Islet precursor cell (in vitro differentiated cells): ENCODE results near the gene PPIL1.
"Not testable (repeated sequence)": the region's sequence is repeated elsewhere in the genome, so short reads cannot be mapped to it uniquely, and the experiment has no call there.

Experiments used
- DNase-seq: peaks from one replicate; pipeline ENCODE4 v3.0.0-alpha.2; 2018

Gene PPIL1

GRCh38 chr6:36874443-36875249, at the start of gene PPIL1:
PPIL1 (minus strand) TSS chr6:36874803; CDS start chr6:36874772, 31 bp downstream.
- DNase-seq, result peak; percentile 90

DNA sequence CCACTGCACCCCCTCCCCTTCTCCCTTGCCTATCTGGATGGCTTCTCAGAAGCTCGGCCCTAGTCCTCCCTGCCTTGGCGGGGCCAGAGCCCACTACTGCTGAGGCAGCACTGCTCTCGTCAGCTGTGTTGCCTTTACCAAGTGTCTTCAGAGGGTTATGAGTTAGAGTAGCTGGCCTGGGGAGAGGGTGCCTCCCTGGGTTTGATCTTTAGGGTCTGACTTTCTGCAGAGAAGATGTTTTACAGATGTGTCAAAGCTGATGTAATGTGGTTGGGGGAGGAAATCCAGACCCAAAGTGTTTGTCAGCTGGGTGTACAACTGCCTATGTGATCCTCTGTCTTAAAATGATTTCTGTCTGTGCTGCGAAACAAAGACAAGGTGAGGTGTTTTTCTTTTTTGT, 49.5 kb upstream of the PPIL1 start:
- peak; percentile 61 for DNase-seq

DNA sequence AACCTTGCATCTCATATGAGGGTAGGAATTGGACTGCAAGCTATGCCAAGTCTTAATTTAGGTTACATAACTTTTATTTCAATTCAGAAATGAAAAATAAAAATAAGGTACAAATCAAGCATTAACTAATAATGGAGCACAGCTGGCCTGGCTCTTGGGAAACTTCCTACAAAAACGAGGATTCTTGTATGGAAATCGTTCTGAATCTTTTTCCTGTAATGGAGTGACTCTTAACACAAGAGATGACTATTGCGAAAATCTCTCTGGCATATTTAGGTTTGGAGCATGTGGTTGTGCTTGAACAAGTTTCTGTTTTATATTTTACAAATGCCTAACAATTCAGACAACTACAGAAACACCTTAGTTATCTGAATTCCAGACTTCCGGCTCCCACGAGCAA, 45.9 kb upstream of the PPIL1 start:
- DNase-seq, result peak; percentile 2

DNA sequence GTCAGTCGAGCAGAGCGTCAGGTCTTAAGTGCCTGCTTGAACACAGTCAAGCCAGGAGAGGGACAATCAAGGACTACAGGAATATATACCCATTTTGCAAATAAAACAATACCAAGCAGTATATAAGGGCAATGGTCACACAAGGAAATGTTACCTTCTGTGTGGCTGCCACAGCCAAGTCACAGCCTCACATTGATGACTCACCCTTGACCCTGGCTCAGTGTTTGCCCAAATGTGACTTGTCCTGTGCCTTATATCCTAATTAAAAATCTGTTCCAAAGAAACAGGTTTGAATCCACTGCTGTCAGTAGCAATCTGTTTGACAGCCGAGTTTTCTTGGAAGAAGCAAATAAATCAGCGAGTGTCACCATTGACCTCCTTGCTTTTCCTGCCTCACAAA, 45.4 kb upstream of the PPIL1 start:
- DNase-seq, result peak; percentile 27

GRCh38 chr6:36917541-36918193, 43.1 kb upstream of the PPIL1 start:
- DNase-seq, result no peak

GRCh38 chr6:36916126-36916525, 41.5 kb upstream of the PPIL1 start:
- DNase-seq, result no peak

DNA sequence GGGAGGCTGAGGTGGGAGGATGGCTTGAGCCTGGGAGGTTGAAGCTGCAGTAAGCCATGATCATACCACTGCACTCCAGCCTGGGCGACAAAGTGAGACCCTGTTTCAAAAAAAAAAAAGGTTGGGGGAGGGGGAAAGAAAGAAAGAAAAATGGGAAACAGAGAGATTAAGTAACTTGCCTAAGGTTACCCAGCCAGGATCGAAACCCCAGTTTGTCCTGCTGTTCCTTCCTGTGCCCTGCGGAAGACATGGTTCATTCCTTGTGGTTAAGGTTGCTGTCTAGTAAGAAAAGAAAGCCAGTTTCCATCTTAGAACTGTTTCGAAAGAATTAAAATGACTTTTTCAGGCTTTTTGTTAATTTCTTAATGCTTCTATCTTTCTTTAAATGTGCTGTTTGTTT, 41.0 kb upstream of the PPIL1 start:
- DNase-seq, result peak; percentile 16

- DNase-seq, result peak; percentile 80
Observed at GRCh38 chr6:36914227-36914794, 39.7 kb upstream of the PPIL1 start.

DNA sequence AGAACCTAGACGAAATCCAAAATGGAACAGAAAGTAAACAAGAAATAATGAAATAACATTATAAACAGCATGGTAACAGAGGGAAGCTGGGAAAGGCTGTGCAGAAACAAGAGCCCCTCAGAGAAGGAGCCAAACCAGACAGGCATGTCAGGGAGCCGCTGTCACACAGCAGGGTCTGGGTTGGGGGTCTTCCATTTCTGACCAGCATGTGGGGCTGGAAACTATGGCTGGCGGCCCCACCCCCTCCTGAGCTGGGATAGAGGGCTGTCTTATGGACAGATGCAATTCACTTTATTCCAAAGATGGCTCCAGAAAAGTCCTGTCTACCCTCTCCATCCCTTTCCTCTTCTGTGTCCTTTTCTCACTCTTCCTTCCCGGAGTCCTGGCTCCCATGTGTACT, 38.5 kb upstream of the PPIL1 start:
- DNase-seq, result peak; percentile 34

GRCh38 chr6:36912586-36912985, 38.0 kb upstream of the PPIL1 start:
- peak; percentile 77 for DNase-seq

- peak; percentile 40 for DNase-seq
Observed at GRCh38 chr6:36912030-36912454, 37.4 kb upstream of the PPIL1 start.

DNA sequence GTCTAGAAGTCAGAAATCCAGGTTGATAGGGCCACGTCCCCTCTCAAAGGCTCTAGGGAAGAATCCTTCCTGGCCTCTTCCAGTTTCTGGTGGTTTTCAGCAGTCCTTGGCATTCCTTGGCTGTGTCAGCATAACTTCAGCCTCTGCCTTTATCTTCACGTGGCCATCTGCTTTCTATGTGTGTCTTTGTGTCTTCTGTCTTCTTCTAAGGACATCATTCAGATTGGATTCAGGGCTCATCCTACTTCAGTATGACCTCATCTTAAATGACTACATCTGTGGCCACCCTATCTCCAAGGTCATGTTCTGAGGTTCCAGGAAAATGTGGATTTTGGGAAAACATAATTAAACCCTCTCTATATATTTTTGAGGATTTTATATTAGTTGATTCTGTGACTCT, 34.1 kb upstream of the PPIL1 start:
- no peak for DNase-seq

DNA sequence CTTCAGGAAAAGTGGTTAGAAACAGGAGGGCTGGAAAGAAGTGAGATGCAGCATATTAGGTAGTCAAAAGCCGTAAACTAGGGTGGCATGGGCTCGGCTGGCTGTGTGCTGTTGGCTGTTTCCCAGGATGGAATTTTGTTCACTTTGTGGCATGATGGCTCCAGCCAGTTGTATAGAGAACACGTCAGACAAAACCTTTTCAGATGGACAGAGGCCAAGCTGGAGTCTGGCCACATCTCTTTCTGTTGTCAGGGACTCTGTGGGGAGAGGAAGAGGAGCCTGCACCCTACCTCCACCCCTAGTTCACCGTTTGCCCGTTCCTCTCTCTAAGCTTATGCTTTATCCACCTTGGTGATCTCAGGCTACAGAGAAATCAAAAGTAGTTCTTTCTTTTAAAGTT, 33.2 kb upstream of the PPIL1 start:
- no peak for DNase-seq

DNA sequence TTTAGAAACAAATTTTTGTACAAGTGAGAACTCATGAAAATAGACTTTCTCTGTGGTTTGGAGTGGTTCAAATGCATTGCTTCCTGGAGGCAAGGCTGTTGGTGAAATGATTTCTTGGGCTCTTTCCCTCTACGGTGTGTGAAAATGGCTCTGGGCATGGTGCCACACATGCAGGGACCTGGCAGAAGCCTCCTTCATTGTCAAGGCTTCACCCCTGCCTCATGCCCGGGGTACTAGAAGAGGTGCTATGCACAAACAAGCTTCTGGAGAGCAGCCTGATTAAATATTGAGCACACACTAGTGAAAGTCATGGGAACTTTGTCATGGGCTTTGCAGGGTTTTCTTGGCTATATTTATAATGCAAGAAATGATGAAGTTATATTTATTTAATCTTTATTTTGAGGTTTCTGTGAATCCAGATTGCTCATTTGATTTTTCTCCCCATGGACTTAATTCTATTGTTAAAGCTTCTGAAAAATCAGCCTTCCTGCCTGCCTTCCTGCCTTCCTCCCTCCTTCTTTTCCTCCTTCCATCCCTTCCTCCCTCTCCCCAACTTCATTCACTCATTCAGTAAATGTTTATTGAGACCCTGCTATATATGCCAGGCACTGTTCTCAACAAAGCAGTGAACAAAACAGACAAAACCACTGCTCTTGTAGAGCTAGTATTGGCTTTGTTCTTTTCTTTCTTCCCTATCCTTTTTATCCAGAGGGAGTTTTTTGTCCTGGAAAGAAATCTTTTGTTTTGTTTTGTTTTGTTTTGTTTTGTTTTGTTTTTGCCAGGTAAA, 32.1 kb upstream of the PPIL1 start:
- no peak for DNase-seq

DNA sequence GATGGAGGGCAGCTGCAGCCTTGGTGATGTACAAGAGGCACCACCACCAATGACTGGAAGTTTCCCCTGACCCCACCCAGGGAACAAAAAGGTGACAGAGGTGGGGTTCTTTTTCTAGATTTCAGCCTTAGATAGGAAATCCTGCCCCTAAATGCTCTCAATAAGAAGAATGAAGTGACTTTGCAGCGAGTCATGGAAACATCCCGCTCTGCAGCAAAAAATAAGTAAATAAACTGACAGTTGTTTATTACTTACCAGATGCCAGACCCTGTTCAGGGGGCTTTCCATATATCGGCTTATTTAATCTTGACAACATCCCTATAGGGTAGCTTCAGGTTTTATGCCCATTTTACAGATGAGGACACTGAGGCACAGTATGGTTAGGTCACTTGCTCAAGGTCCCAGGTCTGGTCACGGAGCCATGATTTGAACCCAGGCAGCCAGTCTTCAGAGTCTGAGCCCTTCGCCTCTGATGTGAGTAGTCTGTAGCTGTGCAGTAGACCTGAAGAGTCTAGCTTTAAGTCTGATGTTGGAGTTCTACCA, 30.3 kb upstream of the PPIL1 start:
- no peak for DNase-seq

GRCh38 chr6:36904114-36904513, 29.5 kb upstream of the PPIL1 start:
- DNase-seq, result no peak

- no peak for DNase-seq
Observed at GRCh38 chr6:36897609-36898008, 23.0 kb upstream of the PPIL1 start.

DNA sequence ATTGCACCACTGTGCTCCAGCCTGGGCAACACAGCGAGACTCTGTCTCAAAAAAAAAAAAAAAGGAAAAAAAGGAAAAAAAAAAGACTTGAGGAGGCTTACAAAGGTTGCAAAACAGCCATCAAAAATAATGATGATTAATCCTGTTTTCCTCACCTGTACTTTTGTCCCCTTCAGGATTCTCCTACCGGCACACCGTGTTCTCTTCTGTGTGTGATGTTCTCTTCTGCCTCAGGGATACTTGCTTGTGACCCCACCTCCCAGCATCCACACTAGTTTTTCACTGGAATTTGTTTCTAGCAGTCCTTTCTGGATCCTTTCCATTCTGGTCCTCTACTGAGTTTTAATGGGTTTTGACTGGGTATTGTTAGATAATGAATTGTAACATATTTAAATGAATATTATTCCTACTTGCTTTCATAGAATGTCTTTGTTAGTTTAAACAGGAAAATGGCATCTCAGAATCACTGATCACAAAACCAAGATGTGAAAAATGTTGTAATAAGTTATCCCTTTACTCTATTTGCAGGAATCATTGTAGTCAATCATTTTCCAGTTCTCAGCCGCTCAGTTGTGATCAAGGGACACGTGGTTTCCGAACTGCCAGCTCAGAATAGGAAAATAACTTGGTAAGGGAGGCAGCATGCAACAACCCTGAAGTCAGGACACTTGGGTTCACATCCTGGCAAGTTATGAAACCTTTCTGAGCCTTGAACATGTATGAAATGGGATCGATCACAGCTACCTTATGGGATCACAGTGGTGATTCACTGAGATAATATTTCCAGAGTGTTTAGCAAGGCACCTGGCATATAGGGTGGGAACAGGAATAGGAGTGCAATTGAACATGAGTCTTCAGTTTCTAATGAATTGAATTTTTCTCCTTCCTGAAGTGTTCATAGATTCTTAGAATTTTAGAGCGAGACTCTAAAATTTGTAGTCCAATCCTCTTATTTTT, 19.7 kb upstream of the PPIL1 start:
- no peak for DNase-seq

GRCh38 chr6:36891153-36891552, 16.6 kb upstream of the PPIL1 start:
- DNase-seq, result not testable (repeated sequence)

DNA sequence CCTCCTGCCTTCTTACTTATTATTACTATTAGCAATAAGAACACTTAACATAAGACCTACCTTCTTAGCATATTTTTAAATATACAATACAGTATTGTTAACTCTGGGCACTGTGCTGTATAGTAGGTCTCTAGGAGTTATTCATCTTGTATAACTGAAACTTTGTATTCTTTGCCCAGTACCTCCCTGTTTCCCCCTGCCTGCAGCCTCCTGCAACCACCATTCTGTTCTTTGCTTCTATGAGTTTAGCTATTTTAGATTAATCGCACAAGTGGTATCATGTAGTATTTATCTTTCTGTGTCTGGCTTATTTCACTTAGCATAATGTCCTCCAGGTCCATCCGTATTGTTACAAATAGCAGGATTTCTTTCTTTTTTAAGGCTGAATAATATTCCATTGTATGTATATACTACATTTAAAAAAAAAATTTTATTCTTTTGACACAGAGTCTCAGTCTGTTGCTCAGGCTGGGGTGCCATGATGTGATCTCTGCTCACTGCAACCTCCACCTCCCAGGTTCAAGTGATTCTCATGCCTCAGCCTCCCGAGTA, 15.6 kb upstream of the PPIL1 start:
- DNase-seq, result no peak
